ENCODE measurements around the gene OR2AG1.

Gene OR2AG1

GRCh38 chr11:6747097-6747668 lies 35.6 kb upstream of the OR2AG1 start:
- DNase-seq (ENCODE audit: low spot score) = no peak
- in situ Hi-C loops (cut with MboI; ENCODE audit: low sequenced_read_pairs, unreplicated experiment) = no loop called here
- TF ChIP-seq CTCF (IDR thresholded peaks at IDR 0.05; ENCODE audit: borderline replicate concordance, control extremely low read depth, extremely low read depth, insufficient read depth, missing control alignments) = no peak

- peak; percentile 89 for TF ChIP-seq CTCF (IDR thresholded peaks at IDR 0.05; ENCODE audit: borderline replicate concordance, control extremely low read depth, extremely low read depth, insufficient read depth, missing control alignments)
- DNase-seq (ENCODE audit: low spot score) = peak; percentile 35
- in situ Hi-C loops (cut with MboI; ENCODE audit: low sequenced_read_pairs, unreplicated experiment) = no loop called here
Observed at GRCh38 chr11:6755303-6755952, 27.4 kb upstream of the OR2AG1 start.

GRCh38 chr11:6755953-6756347 lies 26.9 kb upstream of the OR2AG1 start:
- in situ Hi-C loops (cut with MboI; ENCODE audit: low sequenced_read_pairs, unreplicated experiment) = no loop called here
- TF ChIP-seq CTCF (IDR thresholded peaks at IDR 0.05; ENCODE audit: borderline replicate concordance, control extremely low read depth, extremely low read depth, insufficient read depth, missing control alignments) = no peak
- no peak for DNase-seq (ENCODE audit: low spot score)

- DNase-seq (ENCODE audit: low spot score) = peak; percentile 32
- peak; percentile 69 for TF ChIP-seq CTCF (IDR thresholded peaks at IDR 0.05; ENCODE audit: borderline replicate concordance, control extremely low read depth, extremely low read depth, insufficient read depth, missing control alignments)
- in situ Hi-C loops (cut with MboI; ENCODE audit: low sequenced_read_pairs, unreplicated experiment) = no loop called here
Observed at GRCh38 chr11:6757373-6757967, 25.4 kb upstream of the OR2AG1 start.

- DNase-seq (ENCODE audit: low spot score) = peak; percentile 48
- in situ Hi-C loops (cut with MboI; ENCODE audit: low sequenced_read_pairs, unreplicated experiment) = no loop called here
- no peak for TF ChIP-seq CTCF (IDR thresholded peaks at IDR 0.05; ENCODE audit: borderline replicate concordance, control extremely low read depth, extremely low read depth, insufficient read depth, missing control alignments)
Observed at GRCh38 chr11:6771926-6772893, 10.6 kb upstream of the OR2AG1 start, which contains the start of gene OR2AG2. Gene OR2AG2 (minus strand): TSS chr11:6771976. CDS start chr11:6768957, 3,019 bp downstream.

GRCh38 chr11:6778518-6778917 lies 4.3 kb upstream of the OR2AG1 start:
- in situ Hi-C loops (cut with MboI; ENCODE audit: low sequenced_read_pairs, unreplicated experiment) = no loop called here
- no peak for DNase-seq (ENCODE audit: low spot score)
- no peak for TF ChIP-seq CTCF (IDR thresholded peaks at IDR 0.05; ENCODE audit: borderline replicate concordance, control extremely low read depth, extremely low read depth, insufficient read depth, missing control alignments)
